HG03095 (cell line): Measurements from ENCODE around the gene TMEFF2.

Experiments used
- ATAC-seq: cut with Tn5 transposase; IDR thresholded peaks from one replicate; pipeline ENCODE4 v1.9.1; 2021; ENCODE audit warnings: moderate library complexity; ENCODE audit not compliant: unreplicated experiment

Gene TMEFF2

DNA sequence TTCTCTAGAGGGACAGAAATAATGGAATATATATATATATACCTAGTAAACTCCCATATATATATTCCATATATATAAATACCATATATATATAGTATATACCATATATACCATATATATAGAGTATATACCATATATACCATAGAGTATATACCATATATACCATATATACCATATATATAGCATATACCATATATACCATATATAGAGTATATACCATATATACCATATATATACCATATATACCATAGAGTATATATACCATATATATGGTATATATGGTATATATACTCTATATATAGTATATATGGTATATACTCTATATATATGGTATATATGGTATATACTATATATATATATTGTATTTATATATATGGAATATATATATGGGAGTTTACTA is 285.9 kb downstream of the TMEFF2 start:
- ATAC-seq: no peak

GRCh38 chr2:191907545-191907944 is 287.2 kb downstream of the TMEFF2 start:
- no peak for ATAC-seq

DNA sequence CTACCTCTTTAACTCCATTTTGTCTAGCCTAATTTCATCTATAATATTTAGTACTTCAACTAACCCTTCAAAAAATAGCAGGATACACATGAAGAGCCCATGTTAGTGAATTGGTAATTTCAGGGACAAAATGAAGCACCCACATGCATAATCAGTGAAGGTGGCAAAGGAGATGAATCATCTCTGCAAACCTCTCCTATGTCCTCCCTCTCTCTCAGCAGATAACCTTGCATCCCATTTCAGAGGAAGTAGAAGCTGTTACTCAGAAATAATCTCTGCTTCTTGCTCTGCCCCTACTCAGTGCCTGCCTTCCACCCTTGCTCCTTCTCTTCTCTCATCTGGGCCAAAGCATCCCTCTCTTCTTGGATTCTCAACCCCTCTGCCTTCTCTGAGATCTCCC is 287.6 kb downstream of the TMEFF2 start:
- no peak for ATAC-seq

GRCh38 chr2:191905336-191905735 is 289.4 kb downstream of the TMEFF2 start:
- ATAC-seq: no peak

DNA sequence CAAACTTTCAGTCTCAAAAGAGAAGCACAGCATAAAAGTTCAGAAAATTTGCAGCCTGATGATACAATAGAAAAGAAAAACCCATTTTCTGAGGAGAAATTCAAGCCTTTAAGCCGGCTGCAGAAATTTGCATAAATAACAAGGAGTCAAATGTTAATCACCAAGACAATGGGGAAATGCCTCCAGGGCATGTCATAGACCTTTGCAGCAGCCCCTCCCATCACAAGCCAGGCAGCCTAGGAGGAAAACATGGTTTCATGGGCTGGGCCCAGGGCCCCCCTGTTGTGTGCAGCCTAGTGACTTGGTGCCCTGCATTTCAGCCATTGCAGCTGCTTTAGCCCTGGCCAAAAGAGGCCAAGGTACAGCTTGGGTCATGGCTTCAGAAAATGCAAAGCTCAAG is 293.7 kb downstream of the TMEFF2 start:
- ATAC-seq: no peak

- no peak for ATAC-seq
These were observed 295.3 kb downstream of the TMEFF2 start for GRCh38 chr2:191899410-191899809.
